ENCODE results near the gene ZC3H18. TPM values are rescaled to one million over a fixed set of nuclear protein-coding genes. Genes with fewer than 3 reads are reported as not detected.

The ZC3H18 gene
- total and polyA plus RNA-seq, 2 of the 4 experiments (the other 2 are of a cell fraction), result 3.4 to 21.3 TPM

GRCh38 chr16:88630941-88631340 is 60.7 kb downstream of the ZC3H18 start:
- H3K36me3 ChIP-seq (ENCODE audit: control insufficient read depth, insufficient read depth, low read length), result peaks cover 56% of the 10 kb centered on the region
- H3K4me3 ChIP-seq (ENCODE audit: insufficient read depth, low read depth, low read length), result no peak overlapping the region
- H3K23ac ChIP-seq (ENCODE audit: low read depth, low read length), result no peak overlapping the region
- H3K4ac ChIP-seq (ENCODE audit: low read depth, low read length), result no peak overlapping the region
- peaks cover 0 to 7% of the 10 kb centered on the region in 2 experiments; a peak in 2 of 4 replicates for H3K79me1 ChIP-seq (ENCODE audit: low read depth in 1 of 2, low read length in 2 of 2)
- intact Hi-C loops (cut with micrococcal nuclease) (no loop called here), dilution Hi-C loops (cut with HindIII; ENCODE audit: low sequenced_read_pairs, unreplicated experiment) (no loop called here), in situ Hi-C loops (cut with MboI; ENCODE audit: low sequenced_read_pairs) (no loop called here)
- no peak overlapping the region for H2BK15ac ChIP-seq (ENCODE audit: low read depth, low read length)
- ATAC-seq (ENCODE audit: low read depth), result no peak
- no peaks in the 10 kb centered on the region for H3K9me3 ChIP-seq (ENCODE audit: control insufficient read depth, insufficient read depth, low read length)
- H3K9ac ChIP-seq (ENCODE audit: low read depth, low read length), result no peak overlapping the region
- H4K8ac ChIP-seq (ENCODE audit: low read depth in 2 of 2, low read length in 2 of 2), result no peak overlapping the region
- no peak overlapping the region for H2BK120ac ChIP-seq (ENCODE audit: low read depth, low read length)
- H3K4me1 ChIP-seq (ENCODE audit: control insufficient read depth, insufficient read depth, low read length), result peaks cover 8% of the 10 kb centered on the region
- H2BK5ac ChIP-seq (ENCODE audit: low read depth, low read length, poor library complexity, severe bottlenecking), result no peak overlapping the region
- H3K14ac ChIP-seq (replicated peaks; ENCODE audit: low read depth, low read length), result no peak overlapping the region
- H3K4me2 ChIP-seq (ENCODE audit: low read depth, low read length), result no peak overlapping the region
- no peak overlapping the region for H4K91ac ChIP-seq (ENCODE audit: insufficient read depth, low read depth, low read length)
- no peaks in the 10 kb centered on the region; the same call in 1 of the 2 replicates for H4K20me1 ChIP-seq (ENCODE audit: insufficient read depth, low read length)
- no peak overlapping the region for H2AFZ ChIP-seq (replicated peaks; ENCODE audit: low read length, poor library complexity)
- H3K27ac ChIP-seq (ENCODE audit: insufficient read depth, low read length), result no peak overlapping the region
- H4K5ac ChIP-seq (ENCODE audit: low read depth, low read length), result no peak overlapping the region
- DNase-seq, result no peak
- no peak overlapping the region for H2AK5ac ChIP-seq (ENCODE audit: low read depth, low read length)
- H3K56ac ChIP-seq (ENCODE audit: extremely low read depth, insufficient read depth, low read length), result no peak overlapping the region
- H2BK20ac ChIP-seq (ENCODE audit: low read depth, low read length), result no peak overlapping the region
- CTCF ChIA-PET, result no interaction called here
- H3K18ac ChIP-seq (ENCODE audit: low read depth, low read length), result no peak overlapping the region
- no peaks in the 10 kb centered on the region for H3K9me1 ChIP-seq (ENCODE audit: insufficient read depth, low read length)
- BruUV-seq (replicated peaks), result no TSS peak
- no peak for TF ChIP-seq CHD1 (IDR thresholded peaks at IDR 0.05; ENCODE audit: low read depth, low read length)
- no peak for TF ChIP-seq CEBPB (IDR thresholded peaks at IDR 0.05; ENCODE audit: low read depth, low read length)
- no peak for TF ChIP-seq BHLHE40 (IDR thresholded peaks at IDR 0.05; ENCODE audit: low read depth, low read length)
- TF ChIP-seq SMC3 (IDR thresholded peaks at IDR 0.05; ENCODE audit: low read depth, low read length), result no peak
- no peak for TF ChIP-seq FOS (IDR thresholded peaks at IDR 0.05; ENCODE audit: low read depth, low read length)
- no peak for TF ChIP-seq ELK1 (IDR thresholded peaks at IDR 0.05; ENCODE audit: borderline replicate concordance, low read depth, low read length)
- TF ChIP-seq RCOR1 (IDR thresholded peaks at IDR 0.05; ENCODE audit: insufficient replicate concordance, low read length), result no peak
- TF ChIP-seq USF2 (IDR thresholded peaks at IDR 0.05; ENCODE audit: low read depth, low read length), result no peak
- no peak for TF ChIP-seq NFE2L2 (IDR thresholded peaks at IDR 0.05; ENCODE audit: low read depth, low read length)
- no peak for TF ChIP-seq CTCF (conservative IDR thresholded peaks at IDR 0.05; ENCODE audit: low read depth, low read length)
- TF ChIP-seq POLR2A (IDR thresholded peaks at IDR 0.05; ENCODE audit: low read depth, low read length), result no peak
- no peak for TF ChIP-seq MAFK (IDR thresholded peaks at IDR 0.05; ENCODE audit: low read depth, low read length)
- TF ChIP-seq RFX5 (IDR thresholded peaks at IDR 0.05; ENCODE audit: low read depth, low read length), result no peak
- no peak for TF ChIP-seq MAZ (IDR thresholded peaks at IDR 0.05; ENCODE audit: borderline replicate concordance, low read depth, low read length)
- TF ChIP-seq RAD21 (IDR thresholded peaks at IDR 0.05; ENCODE audit: low read length), result no peak
- TF ChIP-seq MXI1 (IDR thresholded peaks at IDR 0.05; ENCODE audit: borderline replicate concordance, low read depth, low read length), result no peak
- POLR2A ChIA-PET (ENCODE audit: unreplicated experiment), result no interaction called here
- no peak overlapping the region for H2AK9ac ChIP-seq (replicated peaks; ENCODE audit: low read depth, low read length, poor library complexity)
- H3K27me3 ChIP-seq (ENCODE audit: control insufficient read depth, insufficient read depth, low read length), result no peaks in the 10 kb centered on the region
- WGBS, 2 experiments (ENCODE audit: extremely low coverage in 2 of 2, insufficient read length in 1 of 2), result 98% methylated on average over 12 of the region's 23 CpGs; no CpG with 5 or more reads in 1 of the 2 experiments
